SK-N-SH treated with all-trans-retinoic acid at 6 μM for 48 hours (cell line): ENCODE data around the gene LAGE3.

Source experiments
- ATAC-seq: fragments of 200-7000 bp; cut with Tn5 transposase; 3 replicates; pipeline ENCODE4 v1.9.1; 2020; ENCODE audit warnings: mild to moderate bottlenecking, moderate library complexity
- ARNTL ChIP-seq: fragments of 450-650 bp; formaldehyde crosslinking; IDR thresholded peaks from 2 replicates; pipeline ENCODE4 v1.5.0; 2020; ENCODE audit warnings: low read depth, mild to moderate bottlenecking, moderate library complexity, borderline replicate concordance
- BACH2 ChIP-seq: fragments of 250-450 bp; sonication (Bioruptor Pico); IDR thresholded peaks from 2 replicates; pipeline ENCODE4 v1.9.0; 2021; ENCODE audit warnings: mild to moderate bottlenecking, borderline replicate concordance
- CSDC2 ChIP-seq: fragments of 250-450 bp; sonication (Bioruptor Pico); IDR thresholded peaks from 2 replicates; pipeline ENCODE4 v1.5.0; 2020; ENCODE audit warnings: mild to moderate bottlenecking, moderate library complexity
- GLIS3 ChIP-seq: fragments of 250-450 bp; sonication (Bioruptor Pico); IDR thresholded peaks from 2 replicates; pipeline ENCODE4 v1.5.0; 2020; ENCODE audit warnings: mild to moderate bottlenecking, moderate library complexity
- ISL1 ChIP-seq: fragments of 250-450 bp; sonication (Bioruptor Pico); IDR thresholded peaks from 2 replicates; pipeline ENCODE4 v2.1.2; 2022; ENCODE audit warnings: mild to moderate bottlenecking, moderate library complexity
- OSR1 ChIP-seq: fragments of 250-450 bp; sonication (Bioruptor Pico); IDR thresholded peaks from 2 replicates; pipeline ENCODE4 v1.8.0; 2022; ENCODE audit warnings: moderate library complexity, mild to moderate bottlenecking, inconsistent platforms
- PATZ1 ChIP-seq: fragments of 250-450 bp; sonication (Bioruptor Pico); IDR thresholded peaks from 2 replicates; pipeline ENCODE4 v1.8.0; 2020; ENCODE audit warnings: mild to moderate bottlenecking, moderate library complexity, borderline replicate concordance
- SNAI2 ChIP-seq: fragments of 250-450 bp; sonication (Bioruptor Pico); IDR thresholded peaks from 2 replicates; pipeline ENCODE4 v1.5.0; 2020; ENCODE audit warnings: mild to moderate bottlenecking, moderate library complexity
- TCF4 ChIP-seq: fragments of 250-450 bp; sonication (Bioruptor Pico); IDR thresholded peaks from 2 replicates; pipeline ENCODE4 v1.8.0; 2021; ENCODE audit warnings: mild to moderate bottlenecking, moderate library complexity, borderline replicate concordance
- TOX ChIP-seq: fragments of 250-450 bp; sonication (Bioruptor Pico); IDR thresholded peaks from 2 replicates; pipeline ENCODE4 v1.8.0; 2021; ENCODE audit warnings: mild to moderate bottlenecking, moderate library complexity, borderline replicate concordance
- TSHZ2 ChIP-seq: fragments of 250-450 bp; sonication (Bioruptor Pico); IDR thresholded peaks from 2 replicates; pipeline ENCODE4 v1.5.0; 2020; ENCODE audit warnings: mild to moderate bottlenecking, moderate library complexity
- ZFP3 ChIP-seq: fragments of 250-450 bp; sonication (Bioruptor Pico); IDR thresholded peaks from 2 replicates; pipeline ENCODE4 v1.5.0; 2020; ENCODE audit warnings: mild to moderate bottlenecking, moderate library complexity
- ZFP30 ChIP-seq: fragments of 450-650 bp; formaldehyde crosslinking; IDR thresholded peaks from 2 replicates; pipeline ENCODE4 v1.5.0; 2022; ENCODE audit warnings: mild to moderate bottlenecking, moderate library complexity
- TF ChIP-seq, protein P1 (sequence below): fragments of 250-450 bp; sonication (Bioruptor Pico); IDR thresholded peaks from 2 replicates; pipeline ENCODE4 v1.8.0; 2021; ENCODE audit warnings: low read depth, mild to moderate bottlenecking, moderate library complexity, borderline replicate concordance
- TF ChIP-seq, protein P2 (sequence below): fragments of 250-450 bp; sonication (Bioruptor Pico); IDR thresholded peaks from 2 replicates; pipeline ENCODE4 v1.5.1; 2020; ENCODE audit warnings: low read depth, mild to moderate bottlenecking, moderate library complexity

LAGE3 gene

DNA sequence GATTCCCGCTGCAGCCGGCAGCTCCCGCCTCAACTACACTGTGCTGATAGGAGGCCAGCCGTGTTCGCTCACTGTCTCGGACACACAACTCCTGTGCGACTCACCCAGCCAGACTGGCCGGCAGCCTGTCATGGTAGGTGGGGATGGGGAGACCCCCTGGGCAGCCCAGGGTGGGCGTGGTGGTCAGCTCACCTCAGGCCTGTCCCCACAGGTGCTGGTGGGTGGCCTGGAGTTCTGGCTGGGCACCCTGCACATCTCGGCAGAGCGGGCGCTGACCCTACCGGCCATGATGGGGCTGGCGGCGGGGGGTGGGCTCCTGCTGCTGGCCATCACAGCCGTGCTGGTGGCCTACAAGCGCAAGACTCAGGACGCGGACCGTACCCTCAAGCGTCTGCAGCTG, 11.5 kb downstream of the LAGE3 start (continued):
- TF ChIP-seq, protein P1, sequence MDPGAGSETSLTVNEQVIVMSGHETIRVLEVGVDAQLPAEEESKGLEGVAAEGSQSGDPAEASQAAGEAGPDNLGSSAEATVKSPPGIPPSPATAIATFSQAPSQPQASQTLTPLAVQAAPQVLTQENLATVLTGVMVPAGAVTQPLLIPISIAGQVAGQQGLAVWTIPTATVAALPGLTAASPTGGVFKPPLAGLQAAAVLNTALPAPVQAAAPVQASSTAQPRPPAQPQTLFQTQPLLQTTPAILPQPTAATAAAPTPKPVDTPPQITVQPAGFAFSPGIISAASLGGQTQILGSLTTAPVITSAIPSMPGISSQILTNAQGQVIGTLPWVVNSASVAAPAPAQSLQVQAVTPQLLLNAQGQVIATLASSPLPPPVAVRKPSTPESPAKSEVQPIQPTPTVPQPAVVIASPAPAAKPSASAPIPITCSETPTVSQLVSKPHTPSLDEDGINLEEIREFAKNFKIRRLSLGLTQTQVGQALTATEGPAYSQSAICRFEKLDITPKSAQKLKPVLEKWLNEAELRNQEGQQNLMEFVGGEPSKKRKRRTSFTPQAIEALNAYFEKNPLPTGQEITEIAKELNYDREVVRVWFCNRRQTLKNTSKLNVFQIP (CRISPR knock-in tag), result no peak
- TF ChIP-seq ARNTL, result no peak
- no peak for TF ChIP-seq SNAI2 (CRISPR knock-in tag)
- no peak for TF ChIP-seq TCF4 (CRISPR knock-in tag)
- no peak for TF ChIP-seq ISL1 (CRISPR knock-in tag)
- TF ChIP-seq, protein P2, sequence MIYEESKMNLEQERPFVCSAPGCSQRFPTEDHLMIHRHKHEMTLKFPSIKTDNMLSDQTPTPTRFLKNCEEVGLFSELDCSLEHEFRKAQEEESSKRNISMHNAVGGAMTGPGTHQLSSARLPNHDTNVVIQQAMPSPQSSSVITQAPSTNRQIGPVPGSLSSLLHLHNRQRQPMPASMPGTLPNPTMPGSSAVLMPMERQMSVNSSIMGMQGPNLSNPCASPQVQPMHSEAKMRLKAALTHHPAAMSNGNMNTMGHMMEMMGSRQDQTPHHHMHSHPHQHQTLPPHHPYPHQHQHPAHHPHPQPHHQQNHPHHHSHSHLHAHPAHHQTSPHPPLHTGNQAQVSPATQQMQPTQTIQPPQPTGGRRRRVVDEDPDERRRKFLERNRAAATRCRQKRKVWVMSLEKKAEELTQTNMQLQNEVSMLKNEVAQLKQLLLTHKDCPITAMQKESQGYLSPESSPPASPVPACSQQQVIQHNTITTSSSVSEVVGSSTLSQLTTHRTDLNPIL (CRISPR knock-in tag), result no peak
- TF ChIP-seq BACH2 (CRISPR knock-in tag), result no peak
- no peak for TF ChIP-seq CSDC2 (CRISPR knock-in tag)

DNA sequence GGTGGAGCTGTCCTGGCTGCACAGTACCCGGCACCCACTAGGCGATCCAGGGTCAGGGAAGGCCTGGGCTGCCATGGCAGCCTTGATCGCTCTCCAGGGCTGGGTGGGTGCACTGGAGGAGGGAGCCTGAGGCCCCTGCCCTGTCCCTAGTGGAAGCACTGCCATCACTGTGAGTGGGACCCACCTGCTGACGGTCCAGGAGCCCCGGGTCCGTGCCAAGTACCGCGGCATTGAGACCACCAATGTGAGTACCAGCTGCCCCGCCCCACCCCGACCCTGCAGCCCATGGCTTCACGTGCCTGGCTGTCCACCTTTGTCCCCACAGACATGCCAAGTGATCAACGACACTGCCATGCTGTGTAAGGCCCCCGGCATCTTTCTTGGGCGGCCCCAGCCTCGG, 12.2 kb downstream of the LAGE3 start:
- TF ChIP-seq SNAI2 (CRISPR knock-in tag) (no peak), PATZ1 (CRISPR knock-in tag) (no peak), GLIS3 (no peak), ZFP3 (CRISPR knock-in tag) (no peak), TSHZ2 (CRISPR knock-in tag) (no peak), OSR1 (CRISPR knock-in tag) (no peak), ISL1 (CRISPR knock-in tag) (no peak), TOX (CRISPR knock-in tag) (no peak), ARNTL (no peak), ZFP30 (CRISPR knock-in tag) (no peak)
- TF ChIP-seq, protein P1 (CRISPR knock-in tag), result no peak
- TF ChIP-seq, all 23 proteins: peak for 0
- no peak for ATAC-seq

DNA sequence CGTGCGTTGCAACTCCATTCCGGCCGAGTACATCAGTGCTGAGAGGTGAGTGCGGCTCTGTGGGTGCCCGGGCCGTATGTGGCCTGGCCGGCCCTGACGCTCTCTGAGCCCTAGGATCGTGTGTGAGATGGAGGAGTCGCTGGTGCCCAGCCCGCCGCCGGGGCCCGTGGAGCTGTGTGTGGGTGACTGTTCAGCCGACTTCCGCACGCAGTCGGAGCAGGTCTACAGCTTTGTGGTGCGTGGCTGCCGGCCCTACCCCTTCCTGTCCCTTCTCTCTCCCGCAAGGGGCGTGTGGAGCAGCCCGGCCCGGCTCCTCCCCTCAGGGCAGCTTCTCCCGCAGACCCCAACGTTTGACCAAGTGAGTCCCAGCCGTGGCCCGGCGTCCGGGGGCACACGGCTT, 13.0 kb downstream of the LAGE3 start:
- ATAC-seq, result no peak
- TF ChIP-seq, protein P2 (CRISPR knock-in tag), result no peak

GRCh38 chrX:154465601-154466000, 13.5 kb downstream of the LAGE3 start:
- no peak for ATAC-seq
- no peak for TF ChIP-seq ARNTL
